NB4 (cell line): ENCODE results near the gene HLCS.

Source experiments
- DNase-seq: peaks from one replicate; pipeline ENCODE4 v3.0.0; 2010; ENCODE audit warnings: low read depth
- H3K4me3 ChIP-seq: one replicate; pipeline ENCODE4 v1.5.1; 2011; ENCODE audit warnings: mild to moderate bottlenecking, low read depth, low read length, moderate library complexity
- MYC ChIP-seq: IDR thresholded peaks from 2 replicates; pipeline ENCODE4 v1.6.1; 2011; ENCODE audit warnings: low read depth, low read length
- POLR2A ChIP-seq: IDR thresholded peaks from 2 replicates; pipeline ENCODE4 v1.6.1; 2011; ENCODE audit warnings: mild to moderate bottlenecking; ENCODE audit not compliant: insufficient read length; ENCODE audit errors: extremely low read depth
- TF ChIP-seq, protein P1 (sequence below): IDR thresholded peaks from one replicate; pipeline ENCODE4 v1.5.1; 2012; ENCODE audit warnings: low read depth, low read length
- TF ChIP-seq, protein P2 (sequence below): IDR thresholded peaks from 2 replicates; pipeline ENCODE4 v1.6.1; 2011; ENCODE audit warnings: low read depth, low read length

Gene HLCS

DNA sequence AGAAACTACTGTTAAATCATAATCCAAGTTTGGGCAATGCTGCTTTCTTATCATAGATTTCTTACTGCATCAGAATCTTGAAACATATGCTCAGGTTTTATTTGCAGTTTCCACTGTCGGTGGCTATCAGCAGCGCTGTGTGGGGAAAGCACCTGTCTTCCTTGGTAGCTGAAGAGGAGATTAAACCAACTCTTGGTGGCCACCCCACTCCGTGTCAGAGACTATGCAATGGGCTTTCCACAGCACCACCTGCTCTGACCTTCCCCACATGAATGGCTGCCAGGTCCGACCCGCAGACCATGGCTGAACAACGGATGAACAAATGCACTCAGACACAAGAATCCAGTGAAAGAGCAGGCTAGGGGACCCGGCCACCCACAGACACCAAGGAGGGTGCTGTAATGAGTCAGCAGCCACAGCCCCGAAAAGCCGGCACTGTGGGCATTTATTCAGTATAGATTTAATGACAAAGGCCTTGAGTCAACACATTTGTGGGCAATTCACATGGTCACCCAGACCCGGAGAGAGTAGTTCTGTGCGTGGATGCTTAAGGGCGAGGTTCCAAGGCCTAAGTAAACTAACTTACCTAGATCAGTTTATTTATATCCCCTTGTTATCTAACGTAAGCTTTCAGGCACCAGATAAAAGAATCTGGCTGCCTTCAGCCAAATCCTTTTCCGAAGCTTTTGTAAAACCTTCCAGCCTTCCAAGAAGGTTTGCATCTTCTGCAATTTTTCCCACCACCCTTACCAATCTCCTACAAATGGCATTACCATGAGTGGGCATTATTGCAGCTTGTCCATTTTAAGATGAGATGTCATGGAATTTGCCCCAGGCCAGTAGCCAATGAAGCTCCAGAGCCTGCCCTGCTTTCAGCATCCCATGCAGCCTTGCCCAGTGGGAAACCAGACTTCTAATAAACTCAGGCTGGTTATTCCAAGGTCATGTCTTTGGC lies 82.7 kb downstream of the HLCS start:
- TF ChIP-seq, protein P1, sequence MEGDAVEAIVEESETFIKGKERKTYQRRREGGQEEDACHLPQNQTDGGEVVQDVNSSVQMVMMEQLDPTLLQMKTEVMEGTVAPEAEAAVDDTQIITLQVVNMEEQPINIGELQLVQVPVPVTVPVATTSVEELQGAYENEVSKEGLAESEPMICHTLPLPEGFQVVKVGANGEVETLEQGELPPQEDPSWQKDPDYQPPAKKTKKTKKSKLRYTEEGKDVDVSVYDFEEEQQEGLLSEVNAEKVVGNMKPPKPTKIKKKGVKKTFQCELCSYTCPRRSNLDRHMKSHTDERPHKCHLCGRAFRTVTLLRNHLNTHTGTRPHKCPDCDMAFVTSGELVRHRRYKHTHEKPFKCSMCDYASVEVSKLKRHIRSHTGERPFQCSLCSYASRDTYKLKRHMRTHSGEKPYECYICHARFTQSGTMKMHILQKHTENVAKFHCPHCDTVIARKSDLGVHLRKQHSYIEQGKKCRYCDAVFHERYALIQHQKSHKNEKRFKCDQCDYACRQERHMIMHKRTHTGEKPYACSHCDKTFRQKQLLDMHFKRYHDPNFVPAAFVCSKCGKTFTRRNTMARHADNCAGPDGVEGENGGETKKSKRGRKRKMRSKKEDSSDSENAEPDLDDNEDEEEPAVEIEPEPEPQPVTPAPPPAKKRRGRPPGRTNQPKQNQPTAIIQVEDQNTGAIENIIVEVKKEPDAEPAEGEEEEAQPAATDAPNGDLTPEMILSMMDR = no peak
- TF ChIP-seq POLR2A (no peak), MYC (no peak)
- TF ChIP-seq, protein P2, sequence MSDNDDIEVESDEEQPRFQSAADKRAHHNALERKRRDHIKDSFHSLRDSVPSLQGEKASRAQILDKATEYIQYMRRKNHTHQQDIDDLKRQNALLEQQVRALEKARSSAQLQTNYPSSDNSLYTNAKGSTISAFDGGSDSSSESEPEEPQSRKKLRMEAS = no peak
- no peak for DNase-seq
- no peak overlapping the region for H3K4me3 ChIP-seq

DNA sequence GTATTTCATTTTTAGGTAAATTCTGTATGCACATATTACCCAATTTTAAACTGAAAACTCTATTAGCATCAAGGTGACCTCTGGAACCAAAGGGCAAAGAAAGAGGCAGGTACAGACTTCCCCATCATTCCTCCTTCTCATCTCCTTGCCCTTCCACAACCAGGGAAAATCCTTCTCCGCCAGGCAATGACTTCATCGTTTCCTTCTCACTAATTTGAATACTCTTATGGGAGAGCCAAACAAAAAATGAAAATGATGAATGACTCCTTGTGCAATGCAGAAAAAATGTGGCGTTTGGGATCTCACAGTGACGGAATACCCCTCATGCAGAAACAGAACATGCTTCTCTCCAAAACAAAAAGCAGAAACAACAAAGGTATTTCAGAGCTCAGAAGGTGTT lies 83.7 kb downstream of the HLCS start:
- no peak overlapping the region for H3K4me3 ChIP-seq
- TF ChIP-seq MYC = no peak
- TF ChIP-seq, protein P1 = no peak
- TF ChIP-seq, protein P2 = no peak
- no peak for TF ChIP-seq POLR2A
- DNase-seq = no peak

DNA sequence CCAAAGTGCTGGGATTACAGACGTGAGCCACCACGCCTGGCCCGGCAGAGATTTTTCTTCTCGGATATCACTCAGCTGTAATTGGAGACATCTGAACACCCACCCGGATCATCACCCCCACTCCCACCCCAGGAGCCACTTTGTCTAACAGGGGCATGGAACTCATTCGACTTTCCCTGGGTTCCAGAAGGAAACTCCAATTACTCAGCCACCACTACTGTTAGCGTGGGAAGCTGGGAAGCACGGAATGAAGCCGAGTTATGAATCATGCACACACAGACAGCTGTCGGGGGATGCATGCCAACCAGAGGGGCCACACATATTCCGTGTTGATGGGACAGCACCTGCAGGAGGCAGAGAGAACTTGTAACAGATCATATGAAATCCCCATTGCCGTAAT lies 85.2 kb downstream of the HLCS start:
- TF ChIP-seq POLR2A (no peak), MYC (no peak)
- TF ChIP-seq, protein P2 = no peak
- TF ChIP-seq, protein P1 = no peak
- no peak for DNase-seq
- no peak overlapping the region for H3K4me3 ChIP-seq

DNA sequence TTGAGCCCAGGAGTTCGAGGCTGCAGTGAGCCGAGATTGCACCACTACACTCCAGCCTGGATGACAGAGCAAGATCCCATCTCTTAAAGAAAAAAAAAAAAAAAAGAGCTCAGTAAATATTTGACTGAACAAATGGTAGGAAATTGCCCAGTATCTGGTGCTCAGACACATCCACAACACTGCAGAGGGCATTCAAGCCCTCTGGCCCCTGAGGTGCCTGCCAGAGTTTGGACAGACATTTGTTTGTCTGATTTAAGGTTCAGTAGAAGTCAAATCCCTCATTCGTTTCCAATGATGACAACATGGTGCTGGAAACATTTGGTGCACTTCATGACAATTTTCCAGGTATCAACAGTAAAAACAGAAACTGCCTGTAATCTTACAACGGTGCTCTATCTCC lies 86.6 kb downstream of the HLCS start:
- no peak for TF ChIP-seq POLR2A
- TF ChIP-seq, protein P2 = no peak
- TF ChIP-seq MYC = no peak
- TF ChIP-seq, protein P1 = no peak
- no peak for DNase-seq
- no peak overlapping the region for H3K4me3 ChIP-seq

DNA sequence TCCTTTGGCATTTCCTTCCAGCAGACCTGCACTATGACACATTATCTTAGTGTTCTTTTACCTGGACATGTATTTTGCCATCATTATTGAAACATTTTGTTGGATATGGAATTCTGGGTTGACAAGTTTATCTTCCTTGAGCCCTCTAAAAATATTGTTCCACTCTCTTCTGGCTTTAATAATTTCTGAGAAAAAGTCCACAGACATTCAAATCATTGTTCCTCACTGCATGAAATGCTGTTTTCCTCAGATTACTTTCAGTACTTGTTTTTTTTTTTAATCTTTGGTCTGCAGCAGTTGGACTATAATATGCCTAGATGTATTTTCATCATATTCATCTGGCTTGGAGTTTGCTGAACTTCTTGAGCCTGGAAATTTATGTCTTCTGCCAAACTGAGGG lies 88.7 kb downstream of the HLCS start:
- TF ChIP-seq, protein P1 = no peak
- TF ChIP-seq, protein P2 = no peak
- TF ChIP-seq POLR2A = no peak
- TF ChIP-seq MYC = no peak
- H3K4me3 ChIP-seq = no peak overlapping the region
- no peak for DNase-seq
